Kidney glomerular epithelial cell (primary cell): ENCODE results near the gene SRRM3.
"Not testable (repeated sequence)": the region's sequence is repeated elsewhere in the genome, so short reads cannot be mapped to it uniquely, and the experiment has no call there.

ENCODE experiments used
- DNase-seq: peaks from one replicate; lab custom pipeline; 2025; lab: John Stamatoyannopoulos, UW

SRRM3 gene

GRCh38 chr7:76315364-76315763, 113.7 kb downstream of the SRRM3 start:
- DNase-seq = no peak

GRCh38 chr7:76316984-76317781, 115.5 kb downstream of the SRRM3 start:
- no peak for DNase-seq

- peak; percentile 94 for DNase-seq
Observed at GRCh38 chr7:76317782-76318487, 116.2 kb downstream of the SRRM3 start.

- DNase-seq = peak; percentile 58
Observed at GRCh38 chr7:76318488-76319353, 117.0 kb downstream of the SRRM3 start.

- DNase-seq = no peak
Observed at GRCh38 chr7:76325092-76325491, 123.4 kb downstream of the SRRM3 start.

GRCh38 chr7:76325811-76326210, 124.1 kb downstream of the SRRM3 start:
- DNase-seq = no peak

GRCh38 chr7:76326646-76327233, 125.0 kb downstream of the SRRM3 start:
- no peak for DNase-seq

- no peak for DNase-seq
Observed at GRCh38 chr7:76327610-76328009, 125.9 kb downstream of the SRRM3 start.

- no peak for DNase-seq
Observed at GRCh38 chr7:76328389-76328788, 126.7 kb downstream of the SRRM3 start.

- DNase-seq = no peak
Observed at GRCh38 chr7:76329479-76329878, 127.8 kb downstream of the SRRM3 start.

- no peak for DNase-seq
Observed at GRCh38 chr7:76330261-76330660, 128.6 kb downstream of the SRRM3 start.

- no peak for DNase-seq
Observed at GRCh38 chr7:76330673-76331072, 129.0 kb downstream of the SRRM3 start.

- DNase-seq = no peak
Observed at GRCh38 chr7:76332078-76332477, 130.4 kb downstream of the SRRM3 start.

- no peak for DNase-seq
Observed at GRCh38 chr7:76333511-76334101, 131.9 kb downstream of the SRRM3 start.

- no peak for DNase-seq
Observed at GRCh38 chr7:76334320-76334967, 132.7 kb downstream of the SRRM3 start.

GRCh38 chr7:76335417-76335816, 133.7 kb downstream of the SRRM3 start:
- not testable (repeated sequence) for DNase-seq

- no peak for DNase-seq
Observed at GRCh38 chr7:76336094-76336493, 134.4 kb downstream of the SRRM3 start.
